BLaER1 treated with 17β-estradiol and CSF1 and Interleukin-3, amounts not matched to agents 10 nM and 100 nM (cell line): ENCODE results near the gene RRP1.
"Not testable (repeated sequence)": the region's sequence is repeated elsewhere in the genome, so short reads cannot be mapped to it uniquely, and the experiment has no call there.

Experiments
- H3K27ac ChIP-seq, 11 experiments: shearing (Covaris generic); formaldehyde crosslinking; 2 replicates each; pipeline ENCODE4 v1.8.1; 2022
- H3K27me3 ChIP-seq, 11 experiments: shearing (Covaris generic); formaldehyde crosslinking; 2 replicates each; pipeline ENCODE4 v1.8.1; 2022
- H3K36me3 ChIP-seq, 11 experiments: shearing (Covaris generic); formaldehyde crosslinking; 2 replicates each; pipeline ENCODE4 v1.8.1; 2022
- H3K4me1 ChIP-seq, 10 experiments: shearing (Covaris generic); formaldehyde crosslinking; 2 replicates each; pipeline ENCODE4 v1.8.1; 2022
- H3K4me2 ChIP-seq, 11 experiments: shearing (Covaris generic); formaldehyde crosslinking; 2 replicates each; pipeline ENCODE4 v1.8.1; 2022
- H3K4me3 ChIP-seq, 10 experiments: shearing (Covaris generic); formaldehyde crosslinking; 2 replicates each; pipeline ENCODE4 v1.8.1; 2022
- H3K9ac ChIP-seq, 11 experiments: shearing (Covaris generic); formaldehyde crosslinking; 2 replicates each; pipeline ENCODE4 v1.8.1; 2022
- H3K9me3 ChIP-seq, 11 experiments: shearing (Covaris generic); formaldehyde crosslinking; replicated peaks in 1 of 11; 2 replicates each; pipeline ENCODE4 v1.8.1; 2022
- H4K20me1 ChIP-seq, 11 experiments: shearing (Covaris generic); formaldehyde crosslinking; 2 replicates each; pipeline ENCODE4 v1.8.1; 2022
- Cebpa-rat ChIP-seq, 11 experiments: shearing (Covaris generic); IDR thresholded peaks; 2 replicates each; pipeline ENCODE4 v1.8.1; 2022

RRP1 gene

DNA sequence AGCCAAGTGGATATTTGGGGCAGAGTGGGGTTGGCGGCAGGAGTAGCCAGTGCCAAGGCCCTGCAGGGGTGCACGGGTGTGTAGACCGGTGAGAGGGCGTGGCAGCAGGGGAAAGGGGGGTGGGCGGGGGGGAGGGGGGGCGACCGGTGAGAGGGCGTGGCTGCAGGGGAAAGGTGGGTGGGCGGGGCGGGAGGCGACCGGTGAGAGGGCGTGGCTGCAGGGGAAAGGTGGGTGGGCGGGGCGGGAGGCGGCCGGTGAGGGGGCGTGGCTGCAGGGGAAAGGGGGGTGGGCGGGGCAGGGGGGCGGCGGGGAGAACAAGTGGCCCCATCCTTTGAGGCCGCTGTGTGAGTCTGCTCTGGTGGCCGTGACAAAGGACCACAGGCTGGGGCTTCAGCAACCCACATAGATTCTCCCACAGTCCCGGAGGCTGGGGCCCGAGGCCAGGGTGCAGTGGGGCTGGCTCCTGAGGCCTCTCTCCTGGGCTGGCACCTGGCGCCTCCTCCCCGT lies 25.8 kb downstream of the RRP1 start:
- Histone ChIP-seq H3K36me3 (peaks cover 0 to 7% (median under 1%) of the 10 kb centered on the region in 11 experiments; a peak in 6 of 22 replicates), H3K9me3 (peaks cover 0 to 20% (median 10%) of the 10 kb centered on the region in 11 experiments; a peak in 14 of 22 replicates), H3K27ac (no peak overlapping the region), H4K20me1 (peaks cover 0 to 32% (median 0%) of the 10 kb centered on the region in 11 experiments; a peak in 4 of 22 replicates), H3K9ac (no peak overlapping the region), H3K4me1 (peaks cover 59 to 97% (median 93%) of the 10 kb centered on the region in 10 experiments), H3K4me3 (no peak overlapping the region), H3K27me3 (no peaks in the 10 kb centered on the region), H3K4me2 (peak overlapping the region in 5 of 11 experiments; percentile 42 to 99 (median 90); a peak in 7 of 22 replicates)
- no peak for TF ChIP-seq Cebpa-rat (IDR thresholded peaks at IDR 0.05)

DNA sequence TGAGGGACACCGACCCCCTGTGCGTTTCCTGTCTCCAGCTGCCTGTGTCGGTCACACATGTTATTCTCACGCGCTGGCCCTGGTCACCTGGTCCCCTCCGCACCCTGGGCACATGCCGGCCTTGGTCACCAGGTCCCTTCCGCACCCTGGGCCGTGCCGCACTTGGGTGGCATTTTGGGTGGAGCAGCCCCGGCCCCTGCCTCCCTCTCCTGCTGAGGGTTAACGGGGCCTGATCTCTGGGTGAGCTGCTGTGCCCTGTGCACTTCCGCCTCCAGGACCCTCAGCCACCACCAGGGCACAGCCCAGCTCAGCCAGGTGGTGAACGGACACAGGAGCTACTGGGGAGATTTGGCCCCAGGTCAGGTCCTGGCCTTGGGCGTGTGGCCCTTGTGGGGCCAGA lies 26.6 kb downstream of the RRP1 start:
- peak overlapping the region in 1 of 11 experiments; percentile 9; a peak in 1 of 22 replicates for H3K9ac ChIP-seq
- no peak overlapping the region for H3K4me3 ChIP-seq
- H3K27ac ChIP-seq = peak overlapping the region in 4 of 11 experiments; percentile 21 to 47 (median 28); a peak in 3 of 22 replicates
- H3K9me3 ChIP-seq = peaks cover 0 to 29% (median 17%) of the 10 kb centered on the region in 11 experiments; a peak in 16 of 22 replicates
- peak overlapping the region in 6 of 11 experiments; percentile 10 to 92 (median 76); a peak in 10 of 22 replicates for H3K4me2 ChIP-seq
- H3K36me3 ChIP-seq = peaks cover 0 to 16% (median 0%) of the 10 kb centered on the region in 11 experiments; a peak in 4 of 22 replicates
- no peak for TF ChIP-seq Cebpa-rat (IDR thresholded peaks at IDR 0.05)
- H3K27me3 ChIP-seq = no peaks in the 10 kb centered on the region
- peaks cover 0 to 29% (median 0%) of the 10 kb centered on the region in 11 experiments; a peak in 3 of 22 replicates for H4K20me1 ChIP-seq
- peaks cover 51 to 94% (median 89%) of the 10 kb centered on the region in 10 experiments for H3K4me1 ChIP-seq

GRCh38 chr21:43816611-43817071 lies 27.3 kb downstream of the RRP1 start:
- Histone ChIP-seq H3K36me3 (peaks cover 0 to 18% (median 0%) of the 10 kb centered on the region in 11 experiments; a peak in 4 of 22 replicates), H3K4me2 (peak overlapping the region; percentile 60 to 93 (median 87)), H3K4me1 (peaks cover 44 to 89% (median 82%) of the 10 kb centered on the region in 10 experiments), H3K9me3 (peaks cover 0 to 33% (median 17%) of the 10 kb centered on the region in 11 experiments; a peak in 16 of 22 replicates), H3K9ac (peak overlapping the region in 4 of 11 experiments; percentile 5 to 37 (median 28); a peak in 3 of 22 replicates), H3K4me3 (no peak overlapping the region), H3K27ac (peak overlapping the region in 8 of 11 experiments; percentile 7 to 67 (median 60); a peak in 7 of 22 replicates), H4K20me1 (peaks cover 0 to 23% (median 0%) of the 10 kb centered on the region in 11 experiments; a peak in 3 of 22 replicates), H3K27me3 (no peaks in the 10 kb centered on the region)
- TF ChIP-seq Cebpa-rat (IDR thresholded peaks at IDR 0.05) = no peak

DNA sequence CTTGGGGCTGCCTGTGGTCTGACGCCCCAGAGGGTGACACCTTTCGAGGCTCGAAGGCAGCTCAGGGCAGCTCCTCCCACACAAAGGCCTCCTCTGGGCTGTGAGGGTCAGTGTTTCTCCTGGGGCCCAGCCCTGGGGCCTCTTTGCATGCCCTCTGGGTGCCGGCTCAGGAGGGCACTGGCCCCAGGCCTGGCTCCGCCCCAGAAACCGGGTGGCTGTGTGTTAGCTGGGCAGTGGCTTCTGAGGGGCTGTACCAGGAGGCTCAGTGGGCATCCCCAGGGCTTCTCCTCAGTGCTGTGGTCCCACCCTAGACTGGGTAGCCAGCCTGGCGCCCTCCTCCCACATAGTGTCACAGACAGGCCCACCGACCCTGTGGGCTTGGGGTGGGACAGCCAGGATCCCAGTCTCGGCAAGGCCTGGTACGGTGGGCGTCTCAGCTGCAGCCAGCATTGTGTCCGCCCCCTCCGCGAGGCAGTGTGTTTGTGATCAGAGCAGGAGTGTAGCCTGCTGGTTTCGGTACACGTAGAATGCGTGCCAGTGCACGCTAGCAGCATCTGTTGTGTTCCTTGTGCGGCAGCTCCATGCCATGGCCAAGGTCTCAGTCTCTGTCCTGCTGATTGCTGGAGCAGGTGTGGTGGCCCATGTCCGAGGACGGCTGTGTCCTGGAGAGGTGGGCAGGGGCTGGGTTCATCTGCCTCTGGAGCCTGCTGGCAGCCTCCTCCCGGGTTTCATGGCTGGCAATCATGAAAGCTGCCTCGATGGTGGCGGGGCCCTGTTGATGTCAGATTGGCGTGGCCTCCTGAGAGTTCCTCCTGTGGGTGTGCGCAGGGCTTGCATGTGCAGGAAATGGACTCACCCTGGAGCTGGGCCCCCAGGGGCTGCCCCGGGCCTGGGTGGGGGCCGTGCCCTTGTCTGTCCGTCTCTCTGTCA lies 28.0 kb downstream of the RRP1 start:
- H3K9ac ChIP-seq = peak overlapping the region in 10 of 11 experiments; percentile 3 to 61 (median 40); a peak in 13 of 22 replicates
- H3K4me1 ChIP-seq = peaks cover 36 to 81% (median 75%) of the 10 kb centered on the region in 10 experiments
- H3K27me3 ChIP-seq = no peaks in the 10 kb centered on the region
- H3K27ac ChIP-seq = peak overlapping the region in 10 of 11 experiments; percentile 7 to 67 (median 50); a peak in 16 of 22 replicates
- peaks cover 0 to 18% (median 0%) of the 10 kb centered on the region in 11 experiments; a peak in 4 of 22 replicates for H3K36me3 ChIP-seq
- H4K20me1 ChIP-seq = peaks cover 0 to 18% (median 0%) of the 10 kb centered on the region in 11 experiments; a peak in 3 of 22 replicates
- H3K4me3 ChIP-seq = peak overlapping the region in 2 of 10 experiments; percentile 30 to 42; a peak in 7 of 20 replicates
- peak overlapping the region; percentile 60 to 93 (median 87) for H3K4me2 ChIP-seq
- H3K9me3 ChIP-seq = peaks cover 0 to 40% (median 18%) of the 10 kb centered on the region in 11 experiments; a peak in 16 of 22 replicates
- TF ChIP-seq Cebpa-rat (IDR thresholded peaks at IDR 0.05) = no peak

GRCh38 chr21:43818685-43819084 lies 29.3 kb downstream of the RRP1 start:
- Histone ChIP-seq H3K4me2 (peak overlapping the region; percentile 22 to 93 (median 87); a peak in 20 of 22 replicates), H3K9ac (peak overlapping the region in 6 of 11 experiments; percentile 16 to 52 (median 26); a peak in 7 of 22 replicates), H3K4me1 (peaks cover 24 to 71% (median 64%) of the 10 kb centered on the region in 10 experiments), H3K27ac (peak overlapping the region in 8 of 11 experiments; percentile 54 to 67 (median 60); a peak in 15 of 22 replicates), H4K20me1 (peaks cover 0 to 14% (median 0%) of the 10 kb centered on the region in 11 experiments; a peak in 3 of 22 replicates), H3K36me3 (peaks cover 0 to 18% (median 0%) of the 10 kb centered on the region in 11 experiments; a peak in 4 of 22 replicates), H3K9me3 (peaks cover 0 to 40% (median 18%) of the 10 kb centered on the region in 11 experiments; a peak in 16 of 22 replicates), H3K27me3 (no peaks in the 10 kb centered on the region), H3K4me3 (0 out of 20 replicates have a peak overlapping the region, but pooled peaks of 2 of the 10 experiments have one; percentile 19 to 30)
- TF ChIP-seq Cebpa-rat (IDR thresholded peaks at IDR 0.05) = no peak

DNA sequence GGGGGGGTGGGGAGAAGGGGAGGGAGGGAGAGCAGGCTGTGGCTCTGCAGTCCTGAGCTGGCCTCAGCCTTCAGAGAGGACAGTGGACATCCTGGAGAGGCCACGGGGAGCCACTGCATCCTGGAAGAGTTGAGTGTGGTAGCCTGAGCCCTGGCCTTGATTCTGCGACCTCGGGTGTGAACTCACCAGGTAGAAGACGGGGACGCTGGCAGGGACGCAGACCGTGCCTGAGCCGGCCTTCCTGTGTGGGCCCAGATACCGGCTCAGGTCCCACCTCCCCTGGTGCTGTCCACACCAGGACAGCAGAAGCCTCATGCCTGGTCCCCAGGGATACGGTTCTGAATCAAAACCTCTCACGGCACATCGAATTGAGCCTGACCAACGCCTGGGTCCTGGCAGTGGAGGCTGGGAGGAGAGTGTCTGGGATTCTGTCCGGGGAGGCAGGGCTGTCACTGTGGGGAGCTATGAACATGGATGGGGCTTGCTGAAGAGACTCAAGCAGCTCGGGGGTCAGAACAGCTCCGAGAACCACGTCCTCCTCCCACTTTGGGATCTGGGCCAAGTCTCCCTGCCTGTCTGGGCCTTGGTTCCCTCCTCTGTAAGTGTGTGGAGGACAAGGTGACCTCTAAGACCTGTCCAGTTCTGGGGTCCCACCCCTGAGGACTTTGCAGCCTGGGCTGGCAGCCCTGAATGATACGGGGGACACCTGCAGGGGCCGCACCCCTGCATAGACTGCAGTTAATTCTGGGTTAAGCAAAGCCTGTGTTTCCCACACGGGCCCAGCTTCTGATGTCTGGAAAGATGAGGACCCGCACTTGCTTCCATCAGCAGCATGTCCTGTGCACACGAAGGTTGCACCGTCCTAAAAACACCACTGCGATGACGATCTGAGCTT lies 30.4 kb downstream of the RRP1 start:
- TF ChIP-seq Cebpa-rat (IDR thresholded peaks at IDR 0.05) = no peak
- H3K9ac ChIP-seq = no peak overlapping the region; a peak in 1 of 22 replicates

GRCh38 chr21:43820466-43820865 lies 31.1 kb downstream of the RRP1 start:
- no peak overlapping the region for H3K4me3 ChIP-seq
- no peaks in the 10 kb centered on the region for H3K27me3 ChIP-seq
- peaks cover 0 to 18% (median 0%) of the 10 kb centered on the region in 11 experiments; a peak in 4 of 22 replicates for H3K36me3 ChIP-seq
- H3K4me1 ChIP-seq = peaks cover 24 to 76% (median 67%) of the 10 kb centered on the region in 10 experiments
- H4K20me1 ChIP-seq = peaks cover 0 to 14% (median 0%) of the 10 kb centered on the region in 11 experiments; a peak in 3 of 22 replicates
- no peak for TF ChIP-seq Cebpa-rat (IDR thresholded peaks at IDR 0.05)
- H3K9ac ChIP-seq = no peak overlapping the region
- H3K4me2 ChIP-seq = peak overlapping the region in 4 of 11 experiments; percentile 78 to 92 (median 88); a peak in 7 of 22 replicates
- no peak overlapping the region for H3K27ac ChIP-seq
- H3K9me3 ChIP-seq = peaks cover 0 to 40% (median 18%) of the 10 kb centered on the region in 11 experiments; a peak in 16 of 22 replicates

More for the DNA sequence above, 30.4 kb downstream of the RRP1 start:
- Histone ChIP-seq H3K27ac (peak overlapping the region in 6 of 11 experiments; percentile 36 to 62 (median 50); a peak in 12 of 22 replicates), H3K36me3 (peaks cover 0 to 18% (median 0%) of the 10 kb centered on the region in 11 experiments; a peak in 4 of 22 replicates), H3K4me1 (peaks cover 24 to 73% (median 65%) of the 10 kb centered on the region in 10 experiments), H4K20me1 (peaks cover 0 to 14% (median 0%) of the 10 kb centered on the region in 11 experiments; a peak in 3 of 22 replicates), H3K4me2 (peak overlapping the region in 6 of 11 experiments; percentile 16 to 93 (median 88); a peak in 12 of 22 replicates), H3K27me3 (no peaks in the 10 kb centered on the region), H3K4me3 (no peak overlapping the region; a peak in 1 of 20 replicates), H3K9me3 (peaks cover 0 to 40% (median 18%) of the 10 kb centered on the region in 11 experiments; a peak in 16 of 22 replicates)

GRCh38 chr21:43822166-43822565 lies 32.8 kb downstream of the RRP1 start:
- Histone ChIP-seq H3K4me1 (peaks cover 11 to 76% (median 56%) of the 10 kb centered on the region in 10 experiments), H3K9me3 (peaks cover 0 to 40% (median 18%) of the 10 kb centered on the region in 11 experiments; a peak in 16 of 22 replicates), H3K36me3 (peaks cover 0 to 18% (median 0%) of the 10 kb centered on the region in 11 experiments; a peak in 4 of 22 replicates)
- H3K27ac ChIP-seq, H4K20me1 ChIP-seq, H3K9ac ChIP-seq, H3K4me3 ChIP-seq, H3K4me2 ChIP-seq, H3K27me3 ChIP-seq: not testable (repeated sequence)

GRCh38 chr21:43822741-43823140 lies 33.4 kb downstream of the RRP1 start:
- H4K20me1 ChIP-seq, H3K9ac ChIP-seq, H3K4me3 ChIP-seq, H3K27me3 ChIP-seq, H3K27ac ChIP-seq, H3K4me2 ChIP-seq: not testable (repeated sequence)
- peaks cover 5 to 74% (median 51%) of the 10 kb centered on the region in 10 experiments for H3K4me1 ChIP-seq
- peaks cover 0 to 40% (median 18%) of the 10 kb centered on the region in 11 experiments; a peak in 16 of 22 replicates for H3K9me3 ChIP-seq
- peaks cover 0 to 18% (median 0%) of the 10 kb centered on the region in 11 experiments; a peak in 4 of 22 replicates for H3K36me3 ChIP-seq
